Islet precursor cell (in vitro differentiated cells): Measurements from ENCODE around the gene ZCCHC24.
A peak's percentile ranks its signal among the peaks of the same experiment; 100 is the strongest.
"Not testable (repeated sequence)": the region's sequence is repeated elsewhere in the genome, so short reads cannot be mapped to it uniquely, and the experiment has no call there.

Experiments used
- DNase-seq: peaks from one replicate; pipeline ENCODE4 v3.0.0-alpha.2; 2018

Gene ZCCHC24

DNA sequence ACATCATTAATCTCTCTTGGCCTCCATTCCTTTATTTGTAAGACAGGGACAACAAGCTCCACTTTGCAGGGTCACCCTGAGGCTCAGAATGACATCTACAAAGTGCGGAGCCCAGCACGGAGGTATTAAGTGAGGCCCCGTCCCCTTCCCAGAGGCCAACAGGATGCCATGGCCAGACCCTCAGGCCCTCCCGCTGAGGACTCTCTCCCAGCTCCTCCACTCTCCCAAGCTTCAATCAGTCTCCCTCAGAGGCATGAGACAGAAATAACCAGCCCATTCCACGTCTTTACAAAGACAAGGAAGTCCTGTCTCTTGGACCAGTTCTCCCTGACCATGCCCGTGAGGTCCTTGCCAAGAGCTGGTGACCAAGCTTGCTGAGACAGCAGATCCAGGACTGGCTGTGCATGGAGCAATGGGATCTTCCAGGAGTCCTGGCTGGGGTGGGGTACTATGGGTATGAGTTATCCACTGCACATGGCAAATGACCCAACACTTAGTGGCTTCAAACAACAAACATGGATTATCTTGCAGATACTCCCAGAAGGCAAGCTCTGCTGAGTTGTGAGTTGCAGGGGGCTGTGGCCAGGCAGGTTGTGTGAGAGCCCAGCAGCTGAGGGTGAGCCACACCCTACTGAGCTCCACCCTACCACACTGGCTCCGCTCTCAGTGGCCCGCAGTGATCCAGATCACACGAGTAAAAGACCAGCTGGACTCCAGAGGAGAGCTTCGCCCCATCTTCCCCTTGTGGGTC lies 102.4 kb downstream of the ZCCHC24 start:
- peak; percentile 41 for DNase-seq

DNA sequence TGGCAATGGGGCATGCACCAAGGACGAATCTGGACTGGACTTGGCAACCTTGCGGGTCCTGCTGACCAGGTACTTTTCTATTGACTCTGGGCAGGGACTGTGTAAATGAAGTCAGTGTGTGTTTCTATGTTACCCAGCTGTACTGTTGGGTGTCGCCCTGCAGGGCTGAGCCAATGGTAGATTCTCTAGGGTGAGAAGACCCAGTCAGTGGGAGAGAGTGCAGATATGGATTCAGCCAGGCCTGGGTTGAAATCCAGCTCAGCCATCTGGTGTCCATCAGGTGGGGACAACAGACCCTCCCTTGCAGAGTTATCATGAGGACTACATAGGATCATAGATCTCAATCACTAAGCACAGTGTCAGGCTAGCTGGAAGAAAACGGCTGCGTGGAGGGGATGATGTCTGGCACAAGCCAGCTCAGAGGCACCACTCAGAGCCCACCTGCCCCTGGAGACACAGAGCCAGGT lies 103.1 kb downstream of the ZCCHC24 start:
- peak; percentile 15 for DNase-seq

- peak; percentile 48 for DNase-seq
Measured at GRCh38 chr10:79340646-79341244, 104.7 kb downstream of the ZCCHC24 start.

- no peak for DNase-seq
Measured at GRCh38 chr10:79339266-79339665, 106.2 kb downstream of the ZCCHC24 start.

GRCh38 chr10:79337783-79338469 lies 107.5 kb downstream of the ZCCHC24 start:
- DNase-seq: not testable (repeated sequence)

- DNase-seq: peak; percentile 70
Measured at GRCh38 chr10:79336739-79337138, 108.7 kb downstream of the ZCCHC24 start.

GRCh38 chr10:79336276-79336675 lies 109.1 kb downstream of the ZCCHC24 start:
- no peak for DNase-seq

DNA sequence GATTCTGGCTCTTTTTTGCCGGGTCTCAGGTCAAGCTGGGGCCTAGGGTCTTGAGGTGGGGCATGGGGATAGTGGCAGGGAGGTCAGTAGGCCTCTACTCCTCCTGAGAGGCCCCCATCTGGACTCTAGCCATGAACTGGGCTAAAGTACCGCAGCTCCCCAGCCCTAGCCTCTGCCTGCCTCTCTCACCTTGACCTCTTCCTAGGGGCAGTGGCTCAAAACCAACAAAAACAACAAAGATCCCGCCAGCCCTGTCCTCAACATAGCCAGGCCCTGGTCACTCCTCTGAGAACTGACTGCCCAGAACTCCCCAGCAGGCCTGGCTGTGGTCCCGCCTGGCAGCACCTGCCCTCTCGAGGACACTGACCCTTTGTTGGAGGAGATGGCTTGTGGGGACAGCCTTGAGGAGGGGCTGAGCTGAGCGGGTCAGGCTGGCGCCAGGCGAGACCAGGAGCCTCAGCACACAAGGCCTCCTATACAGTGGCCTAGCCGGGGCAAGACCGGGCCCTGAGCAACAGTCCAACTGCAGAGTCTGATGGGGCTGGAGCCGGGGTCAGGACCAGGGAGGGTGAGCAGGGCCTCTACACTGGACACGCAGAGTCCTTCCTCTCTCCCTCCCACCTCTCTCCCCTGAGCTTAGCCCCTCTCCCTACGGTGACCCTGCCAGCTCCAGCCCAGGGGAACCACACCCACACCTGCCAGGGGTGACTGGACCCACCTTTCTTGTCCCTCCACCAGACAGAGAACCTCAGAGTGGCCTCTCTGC lies 109.8 kb downstream of the ZCCHC24 start:
- DNase-seq: no peak

DNA sequence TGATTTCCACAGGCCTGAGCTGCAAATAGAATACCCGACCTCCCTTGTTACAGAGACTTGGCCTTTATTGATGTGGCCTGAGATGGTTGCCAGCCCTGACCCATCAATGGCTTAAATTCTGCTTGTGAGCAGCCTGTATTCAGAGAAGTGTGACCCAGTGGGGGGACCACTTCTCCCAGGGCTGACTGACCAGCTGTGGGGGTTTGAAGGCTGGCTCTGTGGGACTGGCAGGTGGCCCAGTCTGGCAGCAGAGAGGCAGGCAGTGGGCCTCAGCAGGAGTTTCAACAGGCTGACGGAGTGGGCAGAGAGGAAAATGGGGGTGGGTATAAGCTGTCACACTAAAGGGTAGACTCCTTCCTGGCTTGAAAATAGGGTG lies 110.3 kb downstream of the ZCCHC24 start:
- no peak for DNase-seq

GRCh38 chr10:79334573-79334972 lies 110.9 kb downstream of the ZCCHC24 start:
- DNase-seq: no peak

- no peak for DNase-seq
Measured at GRCh38 chr10:79333513-79333912, 111.9 kb downstream of the ZCCHC24 start.

DNA sequence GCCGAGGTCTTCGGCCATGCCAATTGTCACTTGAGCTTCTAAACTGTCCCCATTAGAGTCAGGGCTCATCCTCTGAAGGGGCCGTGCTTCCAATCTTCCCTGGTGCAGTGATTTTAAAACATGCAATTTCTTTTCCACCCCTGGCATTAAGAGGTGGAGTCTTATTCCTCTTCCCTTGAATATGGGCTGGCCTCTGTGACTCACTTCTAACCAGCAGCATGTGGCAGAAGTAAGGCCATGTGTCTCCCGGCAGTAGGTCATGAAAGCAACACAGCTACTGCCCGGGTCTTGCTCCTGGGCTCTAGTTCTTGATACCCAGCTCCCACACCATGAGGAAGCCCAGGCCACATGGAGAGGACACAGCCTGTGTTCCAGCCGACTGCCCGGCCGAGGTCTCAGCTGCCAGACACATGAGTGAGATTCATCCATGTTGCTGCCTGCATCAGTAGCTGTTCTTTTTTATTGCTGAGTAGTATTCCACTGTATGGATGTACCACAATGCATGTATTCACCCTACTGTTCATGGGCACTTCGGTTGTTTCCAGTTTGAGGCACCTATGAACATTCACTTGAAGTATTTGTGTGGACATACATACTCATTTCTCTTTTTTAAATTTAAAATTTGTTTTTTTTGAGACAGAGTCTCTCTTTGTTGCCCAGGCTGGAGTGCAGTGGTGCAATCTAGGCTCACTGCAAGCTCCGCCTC lies 112.7 kb downstream of the ZCCHC24 start:
- DNase-seq: not testable (repeated sequence)
